Heart left ventricle (tissue), 16 donors: ENCODE data around the gene SV2B. TPM values are rescaled to one million over a fixed set of nuclear protein-coding genes. Genes with fewer than 3 reads are reported as not detected.

Experiments
- ATAC-seq, 4 donors: fragments of 200-7000 bp; cut with Tn5 transposase; one replicate each; pipeline ENCODE4 v1.9.1; 2020 to 2022; ENCODE audit warnings: moderate library complexity in 4 of 4, mild to moderate bottlenecking in 3 of 4, moderate number of reproducible peaks in 1 of 4
- DNase-seq, 5 donors: peaks; one replicate each; pipeline ENCODE4 v3.0.0-alpha.2; 2020
- H3K27ac ChIP-seq, 12 donors: fragments of 200-600 bp; sonication (generic) in 4 of 12; one replicate each; pipeline versions ENCODE4 v1.5.0 to v1.8.0; 2016 to 2022; ENCODE audit warnings: mild to moderate bottlenecking in 2 of 12
- H3K27me3 ChIP-seq, 9 donors: fragments of 200-600 bp; sonication (generic) in 2 of 9; one replicate each; pipeline versions ENCODE4 v1.5.1 to v1.8.0; 2016 to 2022; ENCODE audit warnings: mild to moderate bottlenecking in 3 of 9
- H3K36me3 ChIP-seq, 9 donors: fragments of 200-600 bp; sonication (generic) in 2 of 9; one replicate each; pipeline versions ENCODE4 v1.5.0 to v1.8.0; 2018 to 2022; ENCODE audit warnings: mild to moderate bottlenecking in 2 of 9
- H3K4me1 ChIP-seq, 12 donors: fragments of 200-600 bp; sonication (generic) in 4 of 12; one replicate each; pipeline versions ENCODE4 v1.5.0 to v1.8.0; 2016 to 2022; ENCODE audit warnings: mild to moderate bottlenecking in 3 of 12
- H3K4me3 ChIP-seq, 12 donors: fragments of 200-600 bp; sonication (generic) in 4 of 12; one replicate each; pipeline versions ENCODE4 v1.5.0 to v1.8.0; 2017 to 2022; ENCODE audit warnings: mild to moderate bottlenecking in 9 of 12, moderate library complexity in 4 of 12
- H3K9me3 ChIP-seq, 12 donors: fragments of 200-600 bp; sonication (generic) in 4 of 12; one replicate each; pipeline versions ENCODE4 v1.5.0 to v1.8.0; 2016 to 2022; ENCODE audit warnings: mild to moderate bottlenecking in 1 of 12
- CTCF ChIP-seq, 12 donors: fragments of 200-600 bp; sonication (generic) in 4 of 12; IDR thresholded peaks; one replicate each; pipeline versions ENCODE4 v1.5.0 to v1.8.0; 2018 to 2022; ENCODE audit warnings: antibody characterized with exemption in 12 of 12, mild to moderate bottlenecking in 5 of 12
- POLR2A ChIP-seq, 2 donors: fragments of 450-650 bp; IDR thresholded peaks; one replicate each; pipeline ENCODE4 v1.6.1; 2017; ENCODE audit warnings: antibody characterized with exemption in 2 of 2, mild to moderate bottlenecking in 2 of 2, moderate library complexity in 2 of 2
- WGBS, 4 donors: extraction: QIAGEN DNeasy Blood & Tissue Kit in 2 of 4; methylation state at CpG; one replicate each; pipeline versions ENCODE4 v1.1.5 to v1.1.7; 2013 to 2018; 5-methylcytosine and 5-hydroxymethylcytosine counted together
- intact Hi-C, 10 donors: fragments of 100-400 bp; cut with DNase I; formaldehyde crosslinking; loops; one replicate each; pipeline versions ENCODE4 v1.11.1 to v1.14.2; 2022
- polyA plus RNA-seq, 2 donors: library from polyadenylated mRNA; stranded (reverse); fragments of 200-250 nt; gene quantifications; one replicate each; pipeline ENCODE4 v1.2.3, GENCODE V29; 2013
- total RNA-seq, 9 donors: library from RNA; depleted of rRNA in 2 of 9; stranded (reverse); fragments of >200 nt in 2 of 9; fragmentation: NEBNext Ultra II Directional in 3 of 9; extraction: Animal tissue kit (Norgen Biotek cat#: 25700) in 3 of 9; gene quantifications; one replicate each; pipeline versions ENCODE4 v1.1.0 to v1.2.4, GENCODE V29; 2016 to 2023
- donor health status: ischemic (EF 13 %, LVEDD 7.1; RV severe dilation, severe dysfunction).
- donor health status: healthy with polysubstance abuse.
- donor health status: DM: no; HTN: yes; CAD: no.
- donor health status: DM: no; HTN: no; CAD: no.
- donor health status: ischemic (EF 25% LVEDD 6.9; RV normal size, moderate dysfunction).
- donor health status: ischemic (EF 25% LVEDD 5.7; RV mildly dilated, moderate dysfunction).
- donor health status: healthy.
- donor health status: DM: yes; HTN: yes; CAD: no.
- donor health status: ischemic (EF 35%, LVEDD 5.7; RV mildly dilated, moderate dysfunction).
- donor health status: nonischemic (EF 11% LVEDD 7.7; RV severe dilation, severe dysfunction).
- donor health status: DM: yes; HTN: yes; CAD: no.
- donor health status: PGD.
- donor health status: ischemic (EF 29% LVEDD 5.4; RV normal size, mild dysfunction).
- donor health status: nonischemic (EF 23%, LVEDD 6.1; RV moderate dilation, normal function).

Gene SV2B
- total and polyA plus RNA-seq, 11 donors = 0.42 to 23.5 (median 1.9) TPM

- Histone ChIP-seq H3K36me3 (no peaks in the 10 kb centered on the region), H3K27me3 (peaks cover 0 to 19% (median 0%) of the 10 kb centered on the region in 9 donors), H3K4me1 (no peaks in the 10 kb centered on the region), H3K9me3 (peaks cover 0 to 4% (median 0%) of the 10 kb centered on the region in 12 donors), H3K4me3 (no peak overlapping the region), H3K27ac (no peak overlapping the region)
- DNase-seq (no peak), ATAC-seq (no peak)
- TF ChIP-seq CTCF (IDR thresholded peaks at IDR 0.05) (no peak), POLR2A (IDR thresholded peaks at IDR 0.05) (no peak)
- intact Hi-C loops = loop anchor here in 2 of 10 donors (10.0 kb wide), 2 partner anchors 78 to 92 kb away; no protein-coding TSS in a partner anchor
- WGBS, 4 donors = 77 to 88% (median 84%) methylated on average over 1 of the region's 1 CpG
Measured at GRCh38 chr15:91146728-91147127, 46.7 kb downstream of the SV2B start.

GRCh38 chr15:91148243-91148642, 48.2 kb downstream of the SV2B start:
- 93 to 96% (median 93%) methylated on average over 4 of the region's 4 CpGs for WGBS, 4 donors

GRCh38 chr15:91150502-91151160, 50.6 kb downstream of the SV2B start:
- DNase-seq = no peak
- H3K27me3 ChIP-seq = peaks cover 0 to 18% (median 0%) of the 10 kb centered on the region in 9 donors
- peaks cover 0 to 4% (median 0%) of the 10 kb centered on the region in 12 donors for H3K9me3 ChIP-seq
- intact Hi-C loops = no loop called here
- ATAC-seq = no peak
- 72 to 81% (median 78%) methylated on average over 4 of the region's 4 CpGs for WGBS, 4 donors
- H3K36me3 ChIP-seq = no peaks in the 10 kb centered on the region
- no peak overlapping the region for H3K4me3 ChIP-seq
- no peak overlapping the region for H3K27ac ChIP-seq
- H3K4me1 ChIP-seq = no peaks in the 10 kb centered on the region
- no peak for TF ChIP-seq POLR2A (IDR thresholded peaks at IDR 0.05)
- TF ChIP-seq CTCF (IDR thresholded peaks at IDR 0.05) = no peak

More at GRCh38 chr15:91148243-91148642, 48.2 kb downstream of the SV2B start:
- TF ChIP-seq POLR2A (IDR thresholded peaks at IDR 0.05) = no peak
- no peak for TF ChIP-seq CTCF (IDR thresholded peaks at IDR 0.05)
- Histone ChIP-seq H3K4me3 (no peak overlapping the region), H3K27me3 (peaks cover 0 to 19% (median 0%) of the 10 kb centered on the region in 9 donors), H3K27ac (no peak overlapping the region), H3K4me1 (no peaks in the 10 kb centered on the region), H3K9me3 (peaks cover 0 to 4% (median 0%) of the 10 kb centered on the region in 12 donors), H3K36me3 (no peaks in the 10 kb centered on the region)
- intact Hi-C loops = loop anchor here in 2 of 10 donors (10.0 kb wide), 2 partner anchors 77 to 93 kb away; no protein-coding TSS in a partner anchor
- DNase-seq = no peak
- ATAC-seq = no peak

GRCh38 chr15:91151781-91152563, 51.9 kb downstream of the SV2B start:
- Histone ChIP-seq H3K4me3 (no peak overlapping the region), H3K4me1 (peaks cover 0 to 3% (median 0%) of the 10 kb centered on the region in 12 donors), H3K27me3 (peaks cover 0 to 18% (median 0%) of the 10 kb centered on the region in 9 donors), H3K36me3 (no peaks in the 10 kb centered on the region), H3K9me3 (no peaks in the 10 kb centered on the region), H3K27ac (no peak overlapping the region)
- TF ChIP-seq CTCF (IDR thresholded peaks at IDR 0.05) = no peak
- no peak for TF ChIP-seq POLR2A (IDR thresholded peaks at IDR 0.05)
- intact Hi-C loops = no loop called here
- 79 to 87% (median 82%) methylated on average over 4 of the region's 4 CpGs for WGBS, 4 donors
- no peak for ATAC-seq
- no peak for DNase-seq
